Measurements from ENCODE around the gene DOCK8. TPM values are rescaled to one million over a fixed set of nuclear protein-coding genes. Genes with fewer than 3 reads are reported as not detected.

The DOCK8 gene
- total RNA-seq, 2 donors from 2014 or later: 18.7 to 19.3 TPM

- Histone ChIP-seq H3K27ac (no peak overlapping the region), H3K9me3 (peaks cover 3% of the 10 kb centered on the region), H3K4me3 (no peak overlapping the region), H3K36me3 (no peaks in the 10 kb centered on the region), H3K27me3 (replicated peaks; ENCODE audit: insufficient read depth) (no peaks in the 10 kb centered on the region), H3K4me1 (ENCODE audit: control insufficient read depth in 1 of 2, low read depth in 2 of 2) (no peaks in the 10 kb centered on the region)
- no peak for DNase-seq (ENCODE audit: low spot score)
- no peak for TF ChIP-seq CTCF (IDR thresholded peaks at IDR 0.05)
- ATAC-seq (ENCODE audit: insufficient number of reproducible peaks, low FRiP score, low read depth): no peak
These were observed 22.6 kb downstream of the DOCK8 start for GRCh38 chr9:237141-237857.

GRCh38 chr9:237858-238345, 23.2 kb downstream of the DOCK8 start:
- Histone ChIP-seq H3K27ac (no peak overlapping the region), H3K4me1 (ENCODE audit: control insufficient read depth in 1 of 2, low read depth in 2 of 2) (no peaks in the 10 kb centered on the region), H3K36me3 (no peaks in the 10 kb centered on the region), H3K4me3 (no peak overlapping the region), H3K27me3 (replicated peaks; ENCODE audit: insufficient read depth) (no peaks in the 10 kb centered on the region), H3K9me3 (peaks cover 3% of the 10 kb centered on the region)
- DNase-seq (ENCODE audit: low spot score): no peak
- TF ChIP-seq CTCF (IDR thresholded peaks at IDR 0.05): no peak
- ATAC-seq (ENCODE audit: insufficient number of reproducible peaks, low FRiP score, low read depth): no peak

GRCh38 chr9:242461-243080, 27.9 kb downstream of the DOCK8 start:
- no peak overlapping the region for H3K27ac ChIP-seq
- no peak for ATAC-seq (ENCODE audit: insufficient number of reproducible peaks, low FRiP score, low read depth)

GRCh38 chr9:248278-248961, 33.8 kb downstream of the DOCK8 start:
- ATAC-seq (ENCODE audit: insufficient number of reproducible peaks, low FRiP score, low read depth) (no peak), DNase-seq (ENCODE audit: low spot score) (no peak)
- Histone ChIP-seq H3K27ac (no peak overlapping the region), H3K9me3 (no peaks in the 10 kb centered on the region), H3K4me1 (ENCODE audit: control insufficient read depth in 1 of 2, low read depth in 2 of 2) (no peaks in the 10 kb centered on the region), H3K27me3 (replicated peaks; ENCODE audit: insufficient read depth) (no peaks in the 10 kb centered on the region), H3K36me3 (no peaks in the 10 kb centered on the region), H3K4me3 (no peak overlapping the region)
- no peak for TF ChIP-seq CTCF (IDR thresholded peaks at IDR 0.05)

More at GRCh38 chr9:242461-243080, 27.9 kb downstream of the DOCK8 start:
- Histone ChIP-seq H3K27me3 (replicated peaks; ENCODE audit: insufficient read depth) (no peaks in the 10 kb centered on the region), H3K9me3 (no peaks in the 10 kb centered on the region), H3K4me3 (no peak overlapping the region), H3K4me1 (ENCODE audit: control insufficient read depth in 1 of 2, low read depth in 2 of 2) (no peaks in the 10 kb centered on the region), H3K36me3 (no peaks in the 10 kb centered on the region)
- DNase-seq (ENCODE audit: low spot score): no peak
- no peak for TF ChIP-seq CTCF (IDR thresholded peaks at IDR 0.05)

- Histone ChIP-seq H3K4me3 (no peak overlapping the region), H3K36me3 (no peaks in the 10 kb centered on the region), H3K27ac (no peak overlapping the region), H3K9me3 (no peaks in the 10 kb centered on the region), H3K27me3 (replicated peaks; ENCODE audit: insufficient read depth) (no peaks in the 10 kb centered on the region), H3K4me1 (ENCODE audit: control insufficient read depth in 1 of 2, low read depth in 2 of 2) (no peaks in the 10 kb centered on the region)
- TF ChIP-seq CTCF (IDR thresholded peaks at IDR 0.05): no peak
- DNase-seq (ENCODE audit: low spot score): no peak
- no peak for ATAC-seq (ENCODE audit: insufficient number of reproducible peaks, low FRiP score, low read depth)
These were observed 34.4 kb downstream of the DOCK8 start for GRCh38 chr9:249025-249424.
